NCI-H146 (cell line): ENCODE measurements around the gene BCKDHB.
"Not testable (repeated sequence)": the region's sequence is repeated elsewhere in the genome, so short reads cannot be mapped to it uniquely, and the experiment has no call there.

Source experiments
- DNase-seq: peaks from one replicate; lab custom pipeline; 2025; lab: John Stamatoyannopoulos, UW

BCKDHB gene

GRCh38 chr6:80106418-80107235 is at the start of gene BCKDHB:
TSS of gene BCKDHB (plus strand) at chr6:80106671. CDS start at chr6:80106694, 23 bp downstream.
- DNase-seq = peak; percentile 99

- no peak for DNase-seq
Observed at GRCh38 chr6:80060774-80061173, 45.7 kb upstream of the BCKDHB start.

DNA sequence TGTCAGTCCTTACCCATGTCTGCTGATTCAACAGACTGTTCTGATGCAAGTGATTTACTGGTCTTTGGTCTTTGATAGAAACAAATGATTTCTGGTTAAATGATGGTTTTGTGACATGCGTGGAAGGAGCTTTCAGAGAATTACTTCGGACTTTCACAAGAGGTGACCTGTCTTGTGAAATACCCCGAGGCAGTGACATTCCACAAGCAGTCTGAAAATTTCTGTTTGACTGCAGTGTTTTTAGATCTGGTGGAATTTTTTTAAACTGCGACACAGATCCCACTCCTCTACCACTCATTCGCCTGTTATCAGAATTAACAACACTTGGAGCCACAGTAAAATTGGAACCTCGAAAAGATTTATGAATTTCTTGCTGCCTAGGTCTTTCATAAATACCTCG is 38.3 kb upstream of the BCKDHB start:
- DNase-seq = not testable (repeated sequence)

GRCh38 chr6:80070431-80070830 is 36.0 kb upstream of the BCKDHB start:
- not testable (repeated sequence) for DNase-seq

GRCh38 chr6:80077067-80077466 is 29.4 kb upstream of the BCKDHB start:
- no peak for DNase-seq

DNA sequence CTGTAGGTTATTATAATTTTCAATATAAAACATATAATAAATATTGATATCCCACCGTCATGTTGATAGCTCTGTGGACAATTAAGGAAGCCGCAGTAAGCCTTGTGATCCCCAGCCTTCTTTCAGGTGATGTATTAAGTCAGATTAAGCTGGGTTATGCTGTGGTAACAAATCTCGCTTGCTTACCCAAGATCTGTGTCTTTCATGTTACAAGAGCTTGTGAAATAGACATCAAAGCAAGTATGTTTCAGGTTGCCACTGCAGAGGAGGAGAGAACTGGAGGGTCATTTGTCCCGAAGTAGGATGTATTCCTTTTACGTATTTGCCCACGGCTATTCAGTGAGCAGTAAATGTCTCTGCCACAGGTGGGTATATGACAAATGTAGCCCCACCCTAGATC is 17.8 kb upstream of the BCKDHB start:
- no peak for DNase-seq

GRCh38 chr6:80091506-80091905 is 15.0 kb upstream of the BCKDHB start:
- no peak for DNase-seq

- DNase-seq = no peak
Observed at GRCh38 chr6:80094017-80094416, 12.5 kb upstream of the BCKDHB start.

DNA sequence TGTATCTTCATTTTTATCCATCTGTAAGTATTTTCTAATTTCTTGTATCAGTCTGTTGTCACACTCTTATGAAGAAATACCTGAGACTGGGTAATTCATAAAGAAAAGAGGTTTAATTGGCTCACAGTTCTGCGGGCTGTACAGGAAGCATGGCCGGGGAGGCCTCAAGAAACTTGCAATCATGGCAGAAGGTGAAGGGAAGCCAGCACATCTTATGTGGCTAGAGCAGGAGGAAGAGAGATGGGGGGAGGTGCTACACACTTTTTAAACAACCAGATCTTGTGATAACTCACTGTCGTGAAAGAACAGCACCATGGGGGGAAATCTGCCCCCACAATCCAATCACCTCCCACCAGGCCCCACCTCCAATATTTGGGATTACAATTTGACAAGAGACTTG is 10.9 kb upstream of the BCKDHB start:
- no peak for DNase-seq

DNA sequence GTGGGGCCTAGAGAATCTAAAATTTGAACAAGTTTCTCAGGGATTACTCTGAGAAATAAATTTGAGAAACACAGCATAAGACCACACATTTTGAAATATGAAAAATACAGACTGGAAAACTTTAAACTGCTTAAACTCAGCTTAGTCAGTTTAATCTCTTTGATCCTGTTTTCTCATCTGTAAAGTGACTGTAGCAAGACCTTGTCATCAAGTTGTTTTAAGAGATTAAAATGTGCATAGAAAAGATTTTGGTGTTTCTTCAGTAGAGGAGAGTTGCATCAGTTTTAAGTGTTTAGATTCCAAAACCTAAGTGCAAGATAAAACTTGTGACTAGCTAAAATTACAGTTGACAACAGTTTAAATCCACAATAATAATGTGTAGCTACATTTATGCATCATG is 8.1 kb upstream of the BCKDHB start:
- no peak for DNase-seq

DNA sequence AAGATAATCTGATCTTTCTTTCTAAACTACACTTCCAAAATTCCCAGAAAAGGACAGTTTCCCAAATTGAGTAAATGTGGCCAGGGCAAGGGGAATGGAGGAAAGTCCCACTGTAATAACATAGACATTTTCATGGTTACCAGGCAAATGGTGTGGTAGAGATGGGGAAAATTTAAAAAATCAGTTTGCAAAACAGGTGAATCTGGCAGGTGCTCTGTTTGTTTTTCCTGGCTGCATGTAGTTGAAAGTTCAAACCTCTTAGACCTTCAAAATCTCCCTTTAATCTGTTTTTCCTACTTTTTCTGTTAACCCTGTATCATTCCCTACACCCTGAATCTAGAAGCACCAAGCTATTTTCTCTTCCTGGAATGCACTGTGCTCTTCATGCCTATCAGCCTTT is 2.0 kb upstream of the BCKDHB start:
- DNase-seq = no peak

DNA sequence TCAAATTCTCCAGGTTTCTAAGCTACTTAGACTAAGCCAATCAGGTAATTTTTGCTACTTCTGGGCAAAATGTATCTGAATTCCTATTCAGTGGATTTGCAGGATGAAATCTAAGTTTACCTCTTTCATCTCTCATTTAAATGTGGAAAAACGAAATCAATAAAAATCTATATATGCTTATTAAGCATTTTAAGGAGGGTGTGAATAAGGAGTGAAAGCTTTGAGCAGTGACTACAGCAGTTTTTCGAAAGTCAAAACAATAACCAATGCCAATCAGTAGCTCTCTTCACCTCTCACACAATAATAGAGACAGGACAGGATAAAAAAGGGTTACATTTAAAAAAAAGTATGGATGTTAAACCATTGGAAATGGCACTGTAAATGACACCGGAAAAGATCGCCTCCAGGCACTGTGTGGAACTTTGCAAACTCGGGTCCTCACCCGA is 476 bp upstream of the BCKDHB start:
- no peak for DNase-seq

DNA sequence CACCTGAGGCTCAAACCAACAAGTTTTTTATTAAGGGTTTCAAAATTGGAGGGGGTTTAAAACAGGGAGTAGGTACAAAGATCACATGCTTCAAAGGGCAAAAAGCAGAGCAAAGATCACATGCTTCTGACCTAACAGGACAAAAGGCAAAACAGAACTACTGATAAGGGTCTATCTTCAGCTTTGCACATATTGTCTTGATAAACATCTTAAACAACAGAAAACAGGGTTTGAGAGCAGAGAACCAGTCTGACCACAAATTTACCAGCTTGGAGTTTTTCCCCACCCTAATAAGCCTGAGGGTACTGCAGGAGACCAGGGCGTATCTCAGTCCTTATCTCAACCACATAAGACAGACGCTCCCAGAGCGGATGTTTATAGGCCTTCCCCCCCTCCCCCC is 16.1 kb downstream of the BCKDHB start:
- not testable (repeated sequence) for DNase-seq

DNA sequence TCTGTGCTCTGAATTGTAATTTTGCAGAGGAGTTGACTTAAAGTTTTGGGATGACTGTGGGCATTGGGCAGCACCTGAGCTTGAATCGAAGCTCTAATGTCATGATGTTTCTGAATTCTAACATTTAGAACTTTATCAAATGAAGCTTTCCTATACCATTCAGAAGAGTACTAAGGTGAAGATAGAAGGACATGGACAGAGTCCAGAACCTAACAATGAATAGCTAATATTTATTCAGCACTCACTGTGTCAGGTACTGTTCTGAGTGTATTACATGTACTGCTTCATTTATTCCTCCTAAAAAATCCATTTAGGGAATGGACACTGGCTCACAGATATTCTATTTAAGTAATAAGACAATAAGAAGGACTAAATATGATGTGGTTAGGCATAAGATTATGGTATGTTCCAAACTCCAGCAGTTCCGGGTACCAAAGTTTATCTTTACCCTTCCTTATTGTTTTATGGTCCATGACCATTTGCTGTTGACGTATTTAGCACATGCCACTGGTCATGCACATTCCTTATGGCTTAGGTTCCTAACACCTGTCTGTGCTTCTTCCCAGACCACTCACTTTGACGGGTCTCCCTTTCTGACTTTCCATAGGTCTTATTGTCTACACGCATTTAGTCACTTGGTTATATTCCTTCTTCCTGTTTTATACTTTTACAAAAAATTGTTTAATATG is 20.3 kb downstream of the BCKDHB start:
- DNase-seq = no peak

GRCh38 chr6:80129485-80129884 is 23.0 kb downstream of the BCKDHB start:
- no peak for DNase-seq

- peak; percentile 51 for DNase-seq
Observed at GRCh38 chr6:80133020-80133419, 26.5 kb downstream of the BCKDHB start.

- DNase-seq = no peak
Observed at GRCh38 chr6:80134065-80134464, 27.6 kb downstream of the BCKDHB start.

GRCh38 chr6:80142586-80142985 is 36.1 kb downstream of the BCKDHB start:
- no peak for DNase-seq

DNA sequence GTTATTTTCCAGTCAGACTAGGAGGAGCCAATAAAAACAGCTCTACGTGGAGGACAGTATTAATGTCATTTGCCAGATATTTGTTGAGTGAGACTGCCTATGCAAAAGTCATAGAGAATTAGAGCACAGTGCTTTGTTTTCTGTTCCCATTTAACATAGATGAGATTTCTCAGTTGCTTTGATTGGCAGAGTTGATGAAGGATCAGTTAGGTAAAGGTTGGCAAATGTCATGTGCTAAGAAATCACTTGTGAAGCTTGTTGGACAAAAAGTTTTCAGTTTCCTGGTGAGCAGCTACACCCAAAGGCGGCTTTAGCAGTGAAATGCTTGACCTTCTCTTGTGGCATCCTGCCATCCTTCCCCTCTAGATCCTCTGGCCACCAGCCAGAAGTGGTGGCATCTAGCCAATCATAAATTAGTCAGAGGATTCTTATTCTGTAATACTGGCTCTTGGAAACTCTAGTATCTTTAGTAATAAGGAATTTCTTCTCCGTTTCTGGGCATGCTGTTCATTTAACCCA is 37.0 kb downstream of the BCKDHB start:
- no peak for DNase-seq

- DNase-seq = no peak
Observed at GRCh38 chr6:80144753-80145315, 38.4 kb downstream of the BCKDHB start.

DNA sequence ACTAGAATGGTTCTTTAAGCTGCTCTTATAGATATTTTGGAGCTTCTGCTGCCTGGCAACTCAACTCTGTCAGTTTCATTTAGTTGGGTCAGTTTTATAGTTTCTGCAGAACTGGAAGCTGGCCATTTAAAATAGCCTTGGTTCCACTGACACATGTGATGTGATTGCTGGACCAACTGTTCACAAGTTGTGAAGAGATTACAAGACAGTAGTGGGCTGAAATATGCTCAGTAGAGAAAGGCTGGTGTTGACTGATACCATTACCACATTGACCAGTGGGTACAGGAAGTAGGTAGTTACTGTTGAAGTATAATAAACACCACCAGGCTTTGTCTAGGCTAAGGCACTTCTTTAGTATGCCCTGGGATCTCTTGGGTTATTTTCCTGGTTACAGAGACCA is 39.0 kb downstream of the BCKDHB start:
- no peak for DNase-seq

- DNase-seq = no peak
Observed at GRCh38 chr6:80145921-80146320, 39.5 kb downstream of the BCKDHB start.

DNA sequence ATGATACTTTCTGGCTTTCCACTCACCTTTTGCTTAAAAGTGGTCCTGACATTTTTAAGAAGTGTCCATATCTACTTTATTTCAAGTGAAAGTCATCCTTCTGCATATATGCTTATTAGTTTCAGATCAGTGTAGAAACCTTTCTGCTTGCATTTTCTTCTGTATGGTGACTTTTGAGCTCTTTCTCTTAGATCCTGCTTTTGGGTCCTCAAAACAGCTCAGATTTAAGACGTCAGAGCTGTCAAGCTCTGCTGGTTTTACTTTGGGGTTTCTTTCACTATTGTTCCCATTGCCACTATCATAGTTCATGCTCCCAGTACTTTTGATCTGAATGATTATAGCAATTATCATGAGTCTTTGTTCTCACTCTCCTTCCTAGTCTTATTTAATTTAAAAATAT is 41.7 kb downstream of the BCKDHB start:
- no peak for DNase-seq
